Heart left ventricle (tissue), 16 donors: ENCODE measurements around the gene SLC6A18. TPM values are rescaled to one million over a fixed set of nuclear protein-coding genes. Genes with fewer than 3 reads are reported as not detected.
"Not testable (repeated sequence)": the region's sequence is repeated elsewhere in the genome, so short reads cannot be mapped to it uniquely, and the experiment has no call there.

Experiments used
- ATAC-seq, 4 donors: fragments of 200-7000 bp; cut with Tn5 transposase; one replicate each; pipeline ENCODE4 v1.9.1; 2020 to 2022; ENCODE audit warnings: moderate library complexity in 4 of 4, mild to moderate bottlenecking in 3 of 4, moderate number of reproducible peaks in 1 of 4
- DNase-seq, 5 donors: peaks; one replicate each; pipeline ENCODE4 v3.0.0-alpha.2; 2020
- H3K27ac ChIP-seq, 12 donors: fragments of 200-600 bp; sonication (generic) in 4 of 12; one replicate each; pipeline versions ENCODE4 v1.5.0 to v1.8.0; 2016 to 2022; ENCODE audit warnings: mild to moderate bottlenecking in 2 of 12
- H3K27me3 ChIP-seq, 9 donors: fragments of 200-600 bp; sonication (generic) in 2 of 9; one replicate each; pipeline versions ENCODE4 v1.5.1 to v1.8.0; 2016 to 2022; ENCODE audit warnings: mild to moderate bottlenecking in 3 of 9
- H3K36me3 ChIP-seq, 9 donors: fragments of 200-600 bp; sonication (generic) in 2 of 9; one replicate each; pipeline versions ENCODE4 v1.5.0 to v1.8.0; 2018 to 2022; ENCODE audit warnings: mild to moderate bottlenecking in 2 of 9
- H3K4me1 ChIP-seq, 12 donors: fragments of 200-600 bp; sonication (generic) in 4 of 12; one replicate each; pipeline versions ENCODE4 v1.5.0 to v1.8.0; 2016 to 2022; ENCODE audit warnings: mild to moderate bottlenecking in 3 of 12
- H3K4me3 ChIP-seq, 12 donors: fragments of 200-600 bp; sonication (generic) in 4 of 12; one replicate each; pipeline versions ENCODE4 v1.5.0 to v1.8.0; 2017 to 2022; ENCODE audit warnings: mild to moderate bottlenecking in 9 of 12, moderate library complexity in 4 of 12
- H3K9me3 ChIP-seq, 12 donors: fragments of 200-600 bp; sonication (generic) in 4 of 12; one replicate each; pipeline versions ENCODE4 v1.5.0 to v1.8.0; 2016 to 2022; ENCODE audit warnings: mild to moderate bottlenecking in 1 of 12
- POLR2A ChIP-seq, 2 donors: fragments of 450-650 bp; IDR thresholded peaks; one replicate each; pipeline ENCODE4 v1.6.1; 2017; ENCODE audit warnings: antibody characterized with exemption in 2 of 2, mild to moderate bottlenecking in 2 of 2, moderate library complexity in 2 of 2
- WGBS, 4 donors: extraction: QIAGEN DNeasy Blood & Tissue Kit in 2 of 4; methylation state at CpG; one replicate each; pipeline versions ENCODE4 v1.1.5 to v1.1.7; 2013 to 2018; 5-methylcytosine and 5-hydroxymethylcytosine counted together
- intact Hi-C, 10 donors: fragments of 100-400 bp; cut with DNase I; formaldehyde crosslinking; loops; one replicate each; pipeline versions ENCODE4 v1.11.1 to v1.14.2; 2022
- polyA plus RNA-seq, 2 donors: library from polyadenylated mRNA; stranded (reverse); fragments of 200-250 nt; gene quantifications; one replicate each; pipeline ENCODE4 v1.2.3, GENCODE V29; 2013
- total RNA-seq, 9 donors: library from RNA; depleted of rRNA in 2 of 9; stranded (reverse); fragments of >200 nt in 2 of 9; fragmentation: NEBNext Ultra II Directional in 3 of 9; extraction: Animal tissue kit (Norgen Biotek cat#: 25700) in 3 of 9; gene quantifications; one replicate each; pipeline versions ENCODE4 v1.1.0 to v1.2.4, GENCODE V29; 2016 to 2023
- TF ChIP-seq, protein P1 (sequence below), 12 donors: fragments of 200-600 bp; sonication (generic) in 4 of 12; IDR thresholded peaks; one replicate each; pipeline versions ENCODE4 v1.5.0 to v1.8.0; 2018 to 2022; ENCODE audit warnings: antibody characterized with exemption in 12 of 12, mild to moderate bottlenecking in 5 of 12
- donor health status: ischemic (EF 13 %, LVEDD 7.1; RV severe dilation, severe dysfunction).
- donor health status: healthy with polysubstance abuse.
- donor health status: DM: no; HTN: yes; CAD: no.
- donor health status: DM: no; HTN: no; CAD: no.
- donor health status: ischemic (EF 25% LVEDD 6.9; RV normal size, moderate dysfunction).
- donor health status: ischemic (EF 25% LVEDD 5.7; RV mildly dilated, moderate dysfunction).
- donor health status: healthy.
- donor health status: DM: yes; HTN: yes; CAD: no.
- donor health status: ischemic (EF 35%, LVEDD 5.7; RV mildly dilated, moderate dysfunction).
- donor health status: nonischemic (EF 11% LVEDD 7.7; RV severe dilation, severe dysfunction).
- donor health status: DM: yes; HTN: yes; CAD: no.
- donor health status: PGD.
- donor health status: ischemic (EF 29% LVEDD 5.4; RV normal size, mild dysfunction).
- donor health status: nonischemic (EF 23%, LVEDD 6.1; RV moderate dilation, normal function).

The SLC6A18 gene
- total and polyA plus RNA-seq, 11 donors = not detected

DNA sequence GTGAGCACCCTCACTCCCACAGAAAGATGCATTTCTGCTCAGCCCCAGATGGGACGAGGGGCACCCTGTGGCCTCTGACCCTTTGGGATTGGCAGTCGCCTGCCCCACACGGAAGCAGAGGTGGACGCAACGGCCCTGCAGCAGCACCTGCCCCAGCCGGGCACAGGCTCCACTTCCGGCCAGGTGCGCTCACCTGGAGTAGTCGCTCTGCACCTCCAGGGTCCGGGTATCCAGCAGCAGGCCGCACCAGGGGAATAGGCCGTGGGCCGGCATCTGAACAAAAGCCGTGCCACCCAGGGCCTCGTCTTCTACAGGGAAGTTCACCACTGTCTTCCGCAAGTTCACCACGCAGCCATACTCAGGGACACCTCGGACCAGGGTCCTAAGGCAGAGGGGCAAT, 39.0 kb downstream of the SLC6A18 start:
- no peak for ATAC-seq

DNA sequence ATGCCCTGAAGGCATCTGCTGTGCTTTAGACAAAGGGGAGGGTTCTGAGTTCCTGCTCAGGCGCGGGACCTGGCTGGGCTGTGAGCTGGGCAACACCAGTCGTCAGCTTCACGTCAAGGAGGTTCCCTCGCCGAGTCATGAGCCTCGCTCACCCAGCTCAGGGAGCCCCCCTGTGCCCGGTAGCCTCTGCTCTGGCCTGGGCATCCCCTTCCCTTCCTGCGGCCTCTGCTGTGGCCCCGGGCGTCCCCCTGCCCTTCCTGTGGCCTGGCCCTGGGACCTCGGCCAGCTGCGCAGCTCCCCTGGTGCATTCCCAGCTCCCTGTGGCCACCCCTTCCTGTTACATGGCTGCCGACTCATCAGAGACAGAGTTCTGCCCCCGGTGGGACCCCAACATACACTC, 39.8 kb downstream of the SLC6A18 start:
- no peaks in the 10 kb centered on the region for H3K27me3 ChIP-seq
- ATAC-seq = no peak
- 77 to 84% (median 83%) methylated on average over 15 of the region's 15 CpGs for WGBS, 4 donors
- no peak for TF ChIP-seq POLR2A (IDR thresholded peaks at IDR 0.05)
- TF ChIP-seq, protein P1, sequence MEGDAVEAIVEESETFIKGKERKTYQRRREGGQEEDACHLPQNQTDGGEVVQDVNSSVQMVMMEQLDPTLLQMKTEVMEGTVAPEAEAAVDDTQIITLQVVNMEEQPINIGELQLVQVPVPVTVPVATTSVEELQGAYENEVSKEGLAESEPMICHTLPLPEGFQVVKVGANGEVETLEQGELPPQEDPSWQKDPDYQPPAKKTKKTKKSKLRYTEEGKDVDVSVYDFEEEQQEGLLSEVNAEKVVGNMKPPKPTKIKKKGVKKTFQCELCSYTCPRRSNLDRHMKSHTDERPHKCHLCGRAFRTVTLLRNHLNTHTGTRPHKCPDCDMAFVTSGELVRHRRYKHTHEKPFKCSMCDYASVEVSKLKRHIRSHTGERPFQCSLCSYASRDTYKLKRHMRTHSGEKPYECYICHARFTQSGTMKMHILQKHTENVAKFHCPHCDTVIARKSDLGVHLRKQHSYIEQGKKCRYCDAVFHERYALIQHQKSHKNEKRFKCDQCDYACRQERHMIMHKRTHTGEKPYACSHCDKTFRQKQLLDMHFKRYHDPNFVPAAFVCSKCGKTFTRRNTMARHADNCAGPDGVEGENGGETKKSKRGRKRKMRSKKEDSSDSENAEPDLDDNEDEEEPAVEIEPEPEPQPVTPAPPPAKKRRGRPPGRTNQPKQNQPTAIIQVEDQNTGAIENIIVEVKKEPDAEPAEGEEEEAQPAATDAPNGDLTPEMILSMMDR (IDR thresholded peaks at IDR 0.05) = no peak
- H3K27ac ChIP-seq = no peak overlapping the region
- H3K4me1 ChIP-seq = no peaks in the 10 kb centered on the region
- DNase-seq = no peak
- H3K4me3 ChIP-seq = no peak overlapping the region
- intact Hi-C loops = no loop called here
- H3K9me3 ChIP-seq = peaks cover 0 to 33% (median 12%) of the 10 kb centered on the region in 12 donors
- H3K36me3 ChIP-seq = no peaks in the 10 kb centered on the region

More for the DNA sequence above, 39.0 kb downstream of the SLC6A18 start:
- H3K4me3 ChIP-seq = no peak overlapping the region
- intact Hi-C loops = no loop called here
- peaks cover 0 to 33% (median 12%) of the 10 kb centered on the region in 12 donors for H3K9me3 ChIP-seq
- H3K36me3 ChIP-seq = no peaks in the 10 kb centered on the region
- H3K27ac ChIP-seq = no peak overlapping the region
- WGBS, 4 donors = 84 to 95% (median 90%) methylated on average over 8 to 18 of the region's 18 CpGs
- TF ChIP-seq POLR2A (IDR thresholded peaks at IDR 0.05) = no peak
- H3K4me1 ChIP-seq = no peaks in the 10 kb centered on the region
- no peaks in the 10 kb centered on the region for H3K27me3 ChIP-seq
- DNase-seq = no peak

DNA sequence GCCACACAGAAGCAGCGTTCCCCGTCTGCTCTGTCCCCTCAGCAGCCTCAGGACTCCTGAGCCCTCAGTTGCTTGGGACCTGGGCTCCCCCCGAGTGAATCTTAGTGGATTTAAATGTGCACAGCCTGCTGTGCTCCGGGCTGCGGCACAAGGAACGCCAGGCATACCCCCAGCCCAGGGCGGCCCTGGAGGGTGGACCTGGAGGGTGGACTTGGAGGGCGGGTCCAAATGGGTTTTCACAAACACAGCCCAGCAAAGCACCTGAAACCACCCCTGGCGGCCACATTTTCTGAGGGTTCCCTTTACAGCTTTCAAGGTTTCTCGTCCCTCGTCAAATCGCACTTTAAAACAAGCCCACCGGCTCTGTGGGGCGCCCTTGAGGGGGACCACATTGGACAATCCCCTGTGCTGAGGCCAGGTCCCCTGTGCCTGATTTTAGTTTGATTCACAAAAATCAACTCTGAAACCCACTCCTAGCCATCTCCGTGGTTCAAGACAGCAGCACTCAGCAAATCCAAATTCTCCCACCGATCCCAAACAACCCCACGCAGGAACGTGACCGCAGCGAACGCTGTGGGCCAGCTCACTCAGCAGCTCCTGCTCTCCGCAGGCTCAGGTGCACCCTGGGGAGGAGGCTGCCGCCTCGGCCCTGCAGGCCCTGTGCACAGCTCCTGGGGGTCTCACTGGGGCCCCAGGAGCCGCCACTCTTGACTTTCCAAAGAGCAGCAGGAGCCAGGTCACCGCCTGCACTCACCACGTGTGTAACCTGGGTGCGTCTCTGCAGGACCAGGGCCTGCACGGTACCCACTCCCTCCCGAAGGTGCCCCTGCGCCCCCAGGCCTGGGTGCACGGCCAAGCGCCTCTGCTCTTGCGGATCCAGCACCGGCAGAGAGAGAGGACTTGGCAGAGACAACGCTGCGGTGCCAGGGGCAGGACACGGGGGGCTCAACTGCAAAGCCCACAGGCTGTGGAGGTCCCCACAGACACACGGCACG, 40.6 kb downstream of the SLC6A18 start:
- H3K36me3 ChIP-seq = no peaks in the 10 kb centered on the region
- no peaks in the 10 kb centered on the region for H3K27me3 ChIP-seq
- 85 to 93% (median 89%) methylated on average over 28 to 40 of the region's 40 CpGs for WGBS, 4 donors
- no peaks in the 10 kb centered on the region for H3K4me1 ChIP-seq
- intact Hi-C loops = no loop called here
- H3K4me3 ChIP-seq = no peak overlapping the region
- TF ChIP-seq, protein P1 (IDR thresholded peaks at IDR 0.05) = no peak
- no peak for TF ChIP-seq POLR2A (IDR thresholded peaks at IDR 0.05)
- H3K27ac ChIP-seq = no peak overlapping the region
- no peak for ATAC-seq
- H3K9me3 ChIP-seq = peaks cover 0 to 31% (median 12%) of the 10 kb centered on the region in 12 donors
- no peak for DNase-seq

DNA sequence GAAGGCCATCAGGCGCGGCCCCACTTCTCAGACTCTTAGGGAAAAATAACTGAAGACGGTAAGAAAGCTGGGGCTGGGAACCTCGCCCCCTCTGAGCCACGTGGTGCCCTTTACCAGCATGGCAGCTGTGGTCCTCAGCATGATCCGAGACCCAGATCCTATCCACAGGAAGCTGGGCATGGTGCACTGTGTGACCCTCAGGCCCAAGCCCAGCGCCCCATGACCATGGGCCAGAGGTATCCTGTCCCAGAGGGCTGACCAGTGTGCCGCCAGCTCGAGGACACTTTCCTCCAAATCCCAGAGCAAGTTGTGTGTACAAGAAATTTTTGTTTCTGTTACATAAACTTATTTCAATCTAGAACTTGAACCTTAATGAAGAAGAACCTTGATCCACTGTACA, 41.6 kb downstream of the SLC6A18 start:
- intact Hi-C loops = no loop called here
- TF ChIP-seq, protein P1 (IDR thresholded peaks at IDR 0.05) = no peak
- TF ChIP-seq POLR2A (IDR thresholded peaks at IDR 0.05) = no peak
- no peaks in the 10 kb centered on the region for H3K4me1 ChIP-seq
- 79 to 87% (median 84%) methylated on average over 9 of the region's 9 CpGs for WGBS, 4 donors
- no peaks in the 10 kb centered on the region for H3K27me3 ChIP-seq
- ATAC-seq (no peak), DNase-seq (no peak)
- no peak overlapping the region for H3K4me3 ChIP-seq
- no peak overlapping the region for H3K27ac ChIP-seq
- peaks cover 0 to 21% (median 8%) of the 10 kb centered on the region in 12 donors for H3K9me3 ChIP-seq
- H3K36me3 ChIP-seq = no peaks in the 10 kb centered on the region

DNA sequence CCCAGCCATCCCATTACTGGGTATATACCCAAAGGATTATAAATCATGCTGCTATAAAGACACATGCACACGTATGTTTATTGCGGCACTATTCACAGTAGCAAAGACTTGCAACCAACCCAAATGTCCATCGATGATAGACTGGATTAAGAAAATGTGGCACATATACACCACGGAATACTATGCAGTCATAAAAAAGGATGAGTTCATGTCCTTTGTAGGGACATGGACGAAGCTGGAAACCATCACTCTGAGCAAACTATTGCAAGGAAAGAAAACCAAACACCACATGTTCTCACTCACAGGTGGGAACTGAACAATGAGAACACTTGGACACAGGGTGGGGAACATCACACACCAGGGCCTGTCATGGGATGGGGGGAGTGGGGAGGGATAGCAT, 42.3 kb downstream of the SLC6A18 start:
- H3K4me3 ChIP-seq, intact Hi-C loops, ATAC-seq, H3K36me3 ChIP-seq, DNase-seq, H3K4me1 ChIP-seq, H3K27me3 ChIP-seq, H3K27ac ChIP-seq: not testable (repeated sequence)
- WGBS, 4 donors = 86 to 96% (median 88%) methylated on average over 5 of the region's 5 CpGs
- H3K9me3 ChIP-seq = peaks cover 0 to 14% (median 5%) of the 10 kb centered on the region in 12 donors
